Stimulated activated CD4-positive, alpha-beta T cell treated with anti-CD3 and anti-CD28 coated beads, Interleukin-2, amount 100 ng/mL, for 4 hours (primary cell): ENCODE measurements around the gene CTBP1.
A peak's percentile ranks its signal among the peaks of the same experiment; 100 is the strongest.

Experiments
- DNase-seq: peaks from one replicate; pipeline ENCODE4 v3.0.0-alpha.2; 2020; ENCODE audit warnings: low read depth

The CTBP1 gene

GRCh38 chr4:1175635-1176229 lies 73.2 kb downstream of the CTBP1 start:
- no peak for DNase-seq

DNA sequence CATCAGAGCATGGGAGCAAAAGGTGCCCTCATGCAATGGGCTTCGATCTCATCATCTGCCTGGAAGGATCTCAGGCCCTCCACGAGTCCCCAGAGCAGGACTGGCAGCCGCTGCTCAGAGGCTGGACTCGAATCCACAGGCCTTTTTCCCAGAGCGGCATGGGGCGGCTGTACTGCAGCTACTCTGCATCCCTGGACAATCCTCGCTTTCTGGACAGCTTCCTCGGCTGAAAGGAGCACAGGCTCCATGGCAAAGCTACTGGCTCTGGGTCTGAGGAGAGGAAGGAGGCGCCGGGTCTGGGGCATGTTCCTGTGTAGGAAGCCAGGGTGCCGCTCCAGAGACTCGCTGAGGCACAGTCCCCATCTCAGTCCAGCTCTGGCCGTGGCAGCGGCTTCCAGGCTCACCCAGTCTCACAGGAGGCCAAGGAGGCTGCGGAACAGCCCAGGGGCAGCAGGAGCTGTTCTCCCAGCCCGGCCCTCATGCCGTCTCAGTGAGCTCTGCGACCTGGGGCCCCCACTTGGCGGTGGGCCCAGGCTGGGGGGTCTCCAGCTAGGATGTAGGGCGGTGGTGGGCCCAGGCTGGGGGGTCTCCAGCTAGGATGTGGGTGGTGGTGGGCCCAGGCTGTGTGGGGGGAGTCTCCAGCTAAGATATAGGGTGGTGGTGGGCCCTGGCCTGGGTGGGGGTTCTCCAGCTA lies 73.8 kb downstream of the CTBP1 start:
- no peak for DNase-seq

DNA sequence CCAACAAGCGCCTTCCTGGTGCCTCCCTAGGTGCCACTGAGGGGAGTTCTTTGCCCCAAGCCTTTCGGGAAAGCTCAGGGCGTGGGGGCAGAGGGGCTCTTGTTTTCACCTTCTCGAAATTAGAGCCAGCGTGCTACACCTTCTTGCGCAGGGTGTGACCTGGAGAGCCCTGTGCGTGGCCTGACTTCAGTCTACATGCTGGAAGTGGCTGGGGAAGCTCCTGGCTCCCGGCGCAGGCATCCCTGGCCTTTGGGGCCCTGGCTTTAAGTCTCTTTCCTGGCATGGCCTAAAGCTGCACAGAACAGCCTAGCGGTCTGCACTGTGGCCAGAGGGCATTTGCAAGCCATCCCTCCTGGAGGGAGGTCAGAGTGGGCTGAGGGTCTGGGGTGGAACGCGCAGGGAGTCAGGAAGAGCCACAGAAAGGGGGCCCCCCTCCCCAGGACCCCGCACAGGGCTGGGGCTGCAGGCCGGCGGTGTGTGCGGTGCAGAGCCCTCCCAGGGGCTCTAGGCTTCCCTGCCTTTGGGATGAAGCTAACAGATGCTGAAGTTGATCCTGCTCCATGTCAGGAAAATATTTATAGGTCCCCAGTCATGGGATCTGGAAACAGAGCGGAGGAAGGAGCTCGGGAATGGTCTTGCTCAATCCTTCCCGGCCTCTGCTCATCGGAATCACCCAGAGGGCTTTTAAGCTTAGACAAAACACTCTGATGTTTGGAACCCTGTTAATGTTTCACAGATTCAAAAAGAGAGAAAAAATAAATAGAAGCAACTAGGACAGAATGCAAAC lies 75.8 kb downstream of the CTBP1 start:
- no peak for DNase-seq

- no peak for DNase-seq
Observed at GRCh38 chr4:1172228-1172851, 76.6 kb downstream of the CTBP1 start, which contains the start of gene SPON2. Gene SPON2 (minus strand): TSS chr4:1172583.

DNA sequence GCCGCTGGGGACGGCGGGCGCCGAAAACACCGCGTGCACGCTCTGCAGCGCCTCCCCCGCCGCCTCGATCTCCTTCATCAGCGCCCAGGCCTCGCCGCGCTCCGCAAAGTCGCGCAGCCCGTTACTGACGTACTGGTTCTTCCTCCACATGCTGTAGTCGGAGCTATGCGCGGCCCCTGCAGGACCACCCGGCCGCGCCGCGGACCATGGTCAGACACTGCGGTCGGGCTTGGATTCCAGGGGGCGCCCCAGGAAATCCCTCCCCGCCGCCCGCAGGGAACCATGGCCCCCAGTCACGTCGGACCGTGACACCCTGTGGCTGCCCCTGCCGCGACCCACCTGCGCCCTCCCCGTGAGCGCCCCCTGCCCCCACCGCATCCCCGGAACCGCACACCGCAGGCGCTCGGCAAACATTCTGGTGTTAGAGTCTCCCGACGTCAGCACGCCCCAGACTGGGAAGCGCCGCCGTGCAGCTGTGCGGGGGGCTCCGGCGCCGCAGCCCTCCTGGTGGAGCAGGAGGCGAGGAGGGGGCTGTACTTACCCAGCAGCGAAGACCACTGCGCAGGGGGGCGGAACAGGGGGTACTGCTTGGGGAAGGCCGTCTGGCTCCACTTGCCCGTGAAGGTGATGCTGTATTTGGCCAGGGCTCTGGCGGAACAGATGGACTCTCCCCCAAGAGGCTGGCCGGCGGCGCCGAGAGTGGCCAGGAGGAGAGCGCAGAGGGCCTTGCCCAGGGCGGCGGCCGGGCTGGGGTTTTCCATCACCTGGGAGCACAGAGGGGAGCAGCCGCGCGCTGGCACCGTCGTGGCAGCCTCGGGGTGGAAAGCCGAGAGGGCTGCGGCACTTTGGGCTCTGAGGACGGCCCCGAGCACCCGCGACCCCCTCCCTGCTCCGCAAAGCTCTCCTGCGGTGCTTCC lies 77.4 kb downstream of the CTBP1 start:
- DNase-seq, result peak; percentile 39

GRCh38 chr4:1170976-1171310 lies 78.0 kb downstream of the CTBP1 start:
- no peak for DNase-seq

DNA sequence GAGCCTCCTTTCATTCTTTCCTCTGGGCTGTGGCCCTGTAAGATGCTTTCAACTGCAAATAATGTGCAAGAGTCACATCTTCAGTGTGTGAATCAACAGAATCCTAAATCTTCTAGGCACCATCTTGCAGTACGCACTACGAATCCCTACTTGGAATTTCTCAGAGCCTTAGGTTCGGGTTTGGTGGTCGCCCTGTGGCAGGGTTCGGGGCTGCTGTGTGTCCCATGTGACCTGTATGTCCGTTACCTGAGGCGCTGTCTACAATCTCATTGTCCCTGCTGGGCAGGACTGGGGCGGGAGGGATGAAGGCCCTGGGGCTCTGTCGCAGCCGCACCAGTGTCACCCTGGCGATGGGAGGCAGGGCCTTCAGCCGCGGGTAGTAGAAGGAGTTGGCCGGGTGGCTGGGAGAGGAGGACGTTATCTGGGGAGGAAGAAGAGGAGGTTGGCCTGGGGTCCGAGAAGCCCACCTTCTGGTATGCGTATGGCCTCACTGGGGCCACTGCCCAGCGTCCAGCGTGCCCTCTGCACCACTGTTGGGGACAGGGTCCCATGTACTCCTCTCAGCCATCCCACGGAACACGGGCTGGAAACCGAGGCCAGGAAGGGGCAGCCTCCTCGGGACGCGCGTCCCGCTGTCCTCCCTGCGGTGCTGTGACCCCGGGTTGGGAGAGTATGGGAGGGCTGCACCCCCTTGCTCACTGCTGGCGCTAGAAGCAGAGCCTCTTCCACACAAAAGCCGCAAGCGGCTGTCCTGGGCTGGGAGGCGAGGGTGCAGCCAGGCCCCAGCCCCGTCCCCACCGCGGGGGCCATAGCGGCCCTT lies 78.6 kb downstream of the CTBP1 start:
- no peak for DNase-seq

DNA sequence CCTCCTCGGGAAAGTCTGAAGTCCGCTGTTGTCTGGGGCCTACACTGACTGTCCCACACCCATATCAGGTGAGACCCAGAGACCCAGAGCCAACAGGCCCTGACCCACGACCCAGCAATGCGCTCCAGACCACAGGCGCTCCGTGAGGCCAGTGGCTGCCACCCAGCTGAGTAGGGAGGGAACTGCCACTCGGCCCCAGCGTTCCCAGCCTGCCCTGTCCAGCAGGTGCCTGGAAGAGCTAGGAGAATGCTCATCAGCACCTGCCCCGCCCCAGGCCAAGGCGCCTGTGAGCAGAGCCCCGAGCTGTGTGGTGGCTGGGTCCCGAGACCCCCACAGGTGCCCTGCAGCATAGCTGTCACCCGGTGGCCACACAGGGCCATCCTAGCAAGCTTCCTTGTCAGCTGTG lies 79.2 kb downstream of the CTBP1 start:
- DNase-seq, result no peak

GRCh38 chr4:1169171-1169671 lies 79.7 kb downstream of the CTBP1 start:
- no peak for DNase-seq

GRCh38 chr4:1168191-1169101 lies 80.5 kb downstream of the CTBP1 start:
- DNase-seq, result no peak

GRCh38 chr4:1167244-1167949 lies 81.5 kb downstream of the CTBP1 start:
- DNase-seq, result peak; percentile 85

GRCh38 chr4:1166509-1167243 lies 82.3 kb downstream of the CTBP1 start:
- DNase-seq, result no peak

DNA sequence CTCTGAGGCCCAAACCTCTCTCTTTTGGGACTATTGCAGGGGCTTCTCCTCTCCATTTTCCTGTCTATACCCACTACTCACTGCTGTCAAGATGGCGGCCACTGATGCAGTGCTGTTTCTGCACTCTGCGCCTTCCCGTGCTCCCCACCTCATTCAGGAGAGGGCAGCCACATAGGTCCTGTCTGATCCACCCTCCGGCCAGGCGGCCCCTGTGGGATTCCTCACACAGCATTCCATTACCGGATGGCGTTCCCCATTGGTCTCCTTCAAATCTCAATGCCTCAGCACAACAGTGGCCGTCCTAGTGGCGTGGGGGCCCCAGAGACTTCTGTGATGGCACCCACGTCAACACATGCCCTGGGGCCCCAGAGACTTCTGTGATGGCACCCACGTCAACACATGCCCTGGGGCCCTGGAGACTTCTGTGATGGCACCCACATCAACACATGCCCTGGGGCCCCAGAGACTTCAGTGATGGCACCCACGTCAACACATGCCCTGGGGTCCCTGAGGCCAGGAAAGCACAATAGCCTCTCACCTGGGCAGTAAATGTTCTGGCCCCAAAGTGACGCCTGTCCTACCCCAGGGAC lies 83.9 kb downstream of the CTBP1 start:
- no peak for DNase-seq

- no peak for DNase-seq
Observed at GRCh38 chr4:1164444-1164843, 84.5 kb downstream of the CTBP1 start.

DNA sequence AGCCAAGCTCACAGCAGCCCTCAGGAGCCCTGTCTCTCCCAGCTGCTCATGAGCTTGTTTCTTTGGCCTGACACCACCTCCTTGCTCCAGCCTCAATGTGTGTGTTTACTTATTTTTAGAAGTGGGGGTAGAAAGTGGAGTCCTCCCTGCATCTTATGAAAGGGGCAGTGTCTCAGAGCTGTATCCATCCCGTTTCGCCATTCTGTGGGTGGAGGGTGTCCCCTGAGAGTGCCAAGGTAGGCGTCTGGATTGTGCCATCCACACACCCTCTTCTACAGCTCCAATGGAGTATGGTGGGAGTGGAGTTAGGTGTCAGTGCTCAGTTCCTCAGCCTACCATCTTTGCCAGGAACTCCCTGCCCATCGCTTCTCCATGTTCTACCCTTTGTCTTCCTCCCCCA lies 84.9 kb downstream of the CTBP1 start:
- no peak for DNase-seq
